RWPE2 (cell line): ENCODE results near the gene MEAK7.

Source experiments
- ATAC-seq: fragments of 200-7000 bp; cut with Tn5 transposase; 3 replicates; pipeline ENCODE4 v1.9.1; 2021; ENCODE audit warnings: low read depth
- DNase-seq: peaks from one replicate; pipeline ENCODE4 v3.0.0-alpha.2; 2020; ENCODE audit warnings: low spot score
- H3K27ac ChIP-seq: fragments of 450-650 bp; 2 replicates; pipeline ENCODE4 v1.5.1; 2017; ENCODE audit warnings: mild to moderate bottlenecking; ENCODE audit not compliant: poor library complexity, severe bottlenecking
- H3K27me3 ChIP-seq: fragments of 250-450 bp; sonication (Bioruptor Pico); 2 replicates; pipeline ENCODE4 v1.5.1; 2021; ENCODE audit warnings: mild to moderate bottlenecking, moderate library complexity; ENCODE audit not compliant: insufficient read depth, poor library complexity, severe bottlenecking
- H3K36me3 ChIP-seq: fragments of 250-450 bp; sonication (Bioruptor Pico); 2 replicates; pipeline ENCODE4 v1.5.1; 2020; ENCODE audit warnings: low read depth, mild to moderate bottlenecking, moderate library complexity
- H3K4me1 ChIP-seq: fragments of 250-450 bp; sonication (Bioruptor Pico); 2 replicates; pipeline ENCODE4 v1.5.1; 2021; ENCODE audit warnings: mild to moderate bottlenecking, moderate library complexity; ENCODE audit not compliant: insufficient read depth, poor library complexity, severe bottlenecking
- H3K4me3 ChIP-seq: fragments of 250-450 bp; sonication (Bioruptor Pico); 2 replicates; pipeline ENCODE4 v1.5.1; 2021; ENCODE audit warnings: mild to moderate bottlenecking, moderate library complexity; ENCODE audit not compliant: severe bottlenecking
- H3K9me3 ChIP-seq: fragments of 250-450 bp; sonication (Bioruptor Pico); 2 replicates; pipeline ENCODE4 v1.5.1; 2021; ENCODE audit warnings: mild to moderate bottlenecking, moderate library complexity; ENCODE audit not compliant: severe bottlenecking
- CTCF ChIP-seq: fragments of 450-650 bp; IDR thresholded peaks from one replicate; pipeline ENCODE4 v1.5.1; 2017; ENCODE audit warnings: mild to moderate bottlenecking, moderate library complexity; ENCODE audit not compliant: poor library complexity, severe bottlenecking

MEAK7 gene

GRCh38 chr16:84485255-84486010 is 19.0 kb downstream of the MEAK7 start:
- Histone ChIP-seq H3K36me3 (peaks cover 100% of the 10 kb centered on the region), H3K27me3 (no peaks in the 10 kb centered on the region), H3K9me3 (no peaks in the 10 kb centered on the region), H3K4me1 (no peaks in the 10 kb centered on the region), H3K27ac (no peak overlapping the region), H3K4me3 (no peak overlapping the region)
- peak; percentile 36 for DNase-seq
- no peak for ATAC-seq
- no peak for TF ChIP-seq CTCF

- Histone ChIP-seq H3K27ac (no peak overlapping the region), H3K4me3 (no peak overlapping the region), H3K36me3 (peaks cover 100% of the 10 kb centered on the region), H3K9me3 (no peaks in the 10 kb centered on the region), H3K27me3 (no peaks in the 10 kb centered on the region), H3K4me1 (no peaks in the 10 kb centered on the region)
- peak; percentile 37 for DNase-seq
- TF ChIP-seq CTCF, result peak; percentile 50
- no peak for ATAC-seq
These were observed 19.7 kb downstream of the MEAK7 start for GRCh38 chr16:84484579-84485254.

GRCh38 chr16:84483882-84484565 is 20.4 kb downstream of the MEAK7 start:
- Histone ChIP-seq H3K27ac (no peak overlapping the region), H3K9me3 (no peaks in the 10 kb centered on the region), H3K36me3 (peaks cover 100% of the 10 kb centered on the region), H3K4me1 (no peaks in the 10 kb centered on the region), H3K27me3 (no peaks in the 10 kb centered on the region), H3K4me3 (no peak overlapping the region)
- ATAC-seq (no peak), DNase-seq (peak; percentile 59)
- TF ChIP-seq CTCF, result no peak

- DNase-seq (peak; percentile 55), ATAC-seq (no peak)
- Histone ChIP-seq H3K4me3 (no peak overlapping the region), H3K9me3 (no peaks in the 10 kb centered on the region), H3K4me1 (no peaks in the 10 kb centered on the region), H3K27ac (no peak overlapping the region), H3K36me3 (peaks cover 100% of the 10 kb centered on the region), H3K27me3 (no peaks in the 10 kb centered on the region)
- no peak for TF ChIP-seq CTCF
These were observed 21.2 kb downstream of the MEAK7 start for GRCh38 chr16:84482951-84483881.
